Stimulated activated CD8-positive, alpha-beta memory T cell treated with anti-CD3 and anti-CD28 coated beads, Interleukin-15, amount 100 ng/mL, for 24 hours (primary cell): ENCODE data around the gene SRMS.
"Not testable (repeated sequence)": the region's sequence is repeated elsewhere in the genome, so short reads cannot be mapped to it uniquely, and the experiment has no call there.

Experiments
- DNase-seq: peaks from one replicate; pipeline ENCODE4 v3.0.0-alpha.2; 2020; ENCODE audit warnings: low read depth

SRMS gene

GRCh38 chr20:63579017-63579694, 31.6 kb upstream of the SRMS start:
- no peak for DNase-seq

- DNase-seq: no peak
Measured at GRCh38 chr20:63578224-63579016, 30.9 kb upstream of the SRMS start.

- DNase-seq: no peak
Measured at GRCh38 chr20:63577317-63577894, 29.9 kb upstream of the SRMS start.

- no peak for DNase-seq
Measured at GRCh38 chr20:63576311-63576710, 28.8 kb upstream of the SRMS start.

- no peak for DNase-seq
Measured at GRCh38 chr20:63574829-63575743, 27.5 kb upstream of the SRMS start.

- no peak for DNase-seq
Measured at GRCh38 chr20:63574156-63574828, 26.7 kb upstream of the SRMS start, which contains the start of gene HELZ2. HELZ2 (minus strand) TSS chr20:63574239; CDS start chr20:63572385, 1,854 bp downstream.

GRCh38 chr20:63573647-63574131, 26.1 kb upstream of the SRMS start:
- DNase-seq: no peak

- DNase-seq: no peak
Measured at GRCh38 chr20:63572788-63573646, 25.5 kb upstream of the SRMS start.

GRCh38 chr20:63572071-63572787, 24.7 kb upstream of the SRMS start:
- DNase-seq: no peak

- DNase-seq: not testable (repeated sequence)
Measured at GRCh38 chr20:63571087-63571478, 23.5 kb upstream of the SRMS start.

GRCh38 chr20:63570281-63571086, 22.9 kb upstream of the SRMS start:
- DNase-seq: no peak

- no peak for DNase-seq
Measured at GRCh38 chr20:63568986-63569949, 21.7 kb upstream of the SRMS start.

- no peak for DNase-seq
Measured at GRCh38 chr20:63568170-63568981, 20.8 kb upstream of the SRMS start.

- DNase-seq: no peak
Measured at GRCh38 chr20:63567386-63568169, 20.0 kb upstream of the SRMS start.

GRCh38 chr20:63567136-63567385, 19.5 kb upstream of the SRMS start:
- no peak for DNase-seq
